Measurements from ENCODE around the gene KMT2D.

GRCh38 chr12:49043856-49044258 is 16.7 kb downstream of the KMT2D start:
- no peak for TF ChIP-seq EZH2 (IDR thresholded peaks at IDR 0.05; ENCODE audit: insufficient read depth, poor library complexity, severe bottlenecking)
- no peak for TF ChIP-seq EZH2phosphoT487 (IDR thresholded peaks at IDR 0.05; ENCODE audit: insufficient read depth, low read depth)

All from GM23248 (cell line).